ENCODE measurements around the gene GABRA5. TPM values are rescaled to one million over a fixed set of nuclear protein-coding genes. Genes with fewer than 3 reads are reported as not detected.
A peak's percentile ranks its signal among the peaks of the same experiment; 100 is the strongest.

GABRA5 gene
- total and polyA plus RNA-seq, 8 donors = 0.06 to 0.15 (median 0.09) TPM; not detected in 5

- ATAC-seq (no peak), DNase-seq (peak in 2 of 4 donors; percentile 74 to 75)
- Histone ChIP-seq H3K36me3 (no peaks in the 10 kb centered on the region), H3K27me3 (peaks cover 6 to 62% of the 10 kb centered on the region in 2 donors), H3K4me1 (no peaks in the 10 kb centered on the region), H3K9me3 (no peaks in the 10 kb centered on the region), H3K27ac (no peak overlapping the region), H3K4me3 (peak overlapping the region in 1 of 2 donors; percentile 3)
- intact Hi-C loops (cut with DNase I) = no loop called here
- no peak for TF ChIP-seq CTCF (IDR thresholded peaks at IDR 0.05)
Observed at GRCh38 chr15:26967719-26968269, 100.9 kb downstream of the GABRA5 start.

GRCh38 chr15:26968806-26969205 is 101.9 kb downstream of the GABRA5 start:
- intact Hi-C loops (cut with DNase I) = no loop called here
- Histone ChIP-seq H3K36me3 (no peaks in the 10 kb centered on the region), H3K27ac (no peak overlapping the region), H3K27me3 (peaks cover 6 to 62% of the 10 kb centered on the region in 2 donors), H3K4me1 (no peaks in the 10 kb centered on the region), H3K9me3 (no peaks in the 10 kb centered on the region), H3K4me3 (no peak overlapping the region)
- ATAC-seq (no peak), DNase-seq (no peak)
- no peak for TF ChIP-seq CTCF (IDR thresholded peaks at IDR 0.05)

- Histone ChIP-seq H3K27ac (no peak within 1 kb of the TSS), H3K27me3 (peaks cover 6 to 62% of the 10 kb centered on the region in 2 donors), H3K4me1 (no peaks in the 10 kb centered on the region), H3K36me3 (no peaks in the 10 kb centered on the region), H3K4me3 (no peak within 1 kb of the TSS), H3K9me3 (no peaks in the 10 kb centered on the region)
- no peak for TF ChIP-seq CTCF (IDR thresholded peaks at IDR 0.05)
- DNase-seq = peak in 1 of 4 donors; percentile 78
- ATAC-seq = no peak
- intact Hi-C loops (cut with DNase I) = no loop called here
Observed at GRCh38 chr15:26970712-26971210, 103.9 kb downstream of the GABRA5 start, which contains the start of gene GABRG3. TSS of gene GABRG3 (plus strand) at chr15:26971181.

- Histone ChIP-seq H3K9me3 (no peaks in the 10 kb centered on the region), H3K4me3 (no peak overlapping the region), H3K36me3 (no peaks in the 10 kb centered on the region), H3K4me1 (no peaks in the 10 kb centered on the region), H3K27me3 (peaks cover 6 to 62% of the 10 kb centered on the region in 2 donors), H3K27ac (no peak overlapping the region)
- no peak for TF ChIP-seq CTCF (IDR thresholded peaks at IDR 0.05)
- DNase-seq (peak in 2 of 4 donors; percentile 32 to 72), ATAC-seq (no peak)
- intact Hi-C loops (cut with DNase I) = no loop called here
Observed at GRCh38 chr15:26971271-26972018, 104.6 kb downstream of the GABRA5 start.

- no peak for DNase-seq
- intact Hi-C loops (cut with DNase I) = no loop called here
- Histone ChIP-seq H3K27ac (no peak overlapping the region), H3K4me3 (no peak overlapping the region), H3K9me3 (no peaks in the 10 kb centered on the region), H3K36me3 (no peaks in the 10 kb centered on the region), H3K27me3 (peaks cover 6 to 51% of the 10 kb centered on the region in 2 donors), H3K4me1 (no peaks in the 10 kb centered on the region)
- TF ChIP-seq CTCF (IDR thresholded peaks at IDR 0.05) = no peak
- no peak for ATAC-seq
Observed at GRCh38 chr15:26972636-26973035, 105.8 kb downstream of the GABRA5 start.
